Gastrocnemius medialis (tissue), 4 donors: ENCODE data around the gene TIMM17A. TPM values are rescaled to one million over a fixed set of nuclear protein-coding genes. Genes with fewer than 3 reads are reported as not detected.

Experiments used
- ATAC-seq, 2 donors: fragments of 150-250 bp; one replicate each; pipeline ENCODE4 v1.9.1; 2016
- DNase-seq, 2 donors: peaks; one replicate each; pipeline ENCODE4 v3.0.0-alpha.2; 2019
- H3K27ac ChIP-seq, 4 donors: fragments of 200-600 bp; sonication (generic); 1 replicate in 1 of 4; 2 replicates in 3 of 4; pipeline ENCODE4 v1.5.1; 2016 to 2018; ENCODE audit warnings: mild to moderate bottlenecking in 2 of 4, moderate library complexity in 1 of 4
- H3K27me3 ChIP-seq, 3 donors: fragments of 200-600 bp; sonication (generic) in 2 of 3; 1 replicate in 1 of 3; 2 replicates in 2 of 3; pipeline versions ENCODE4 v1.5.1 to v1.6.0; 2016 to 2019; ENCODE audit warnings: mild to moderate bottlenecking in 1 of 3, moderate library complexity in 1 of 3
- H3K36me3 ChIP-seq, 2 donors: fragments of 200-600 bp; sonication (generic) in 1 of 2; one replicate each; pipeline ENCODE4 v1.5.1; 2017 to 2018
- H3K4me1 ChIP-seq, 2 donors: fragments of 200-600 bp; sonication (generic) in 1 of 2; one replicate each; pipeline ENCODE4 v1.5.1; 2016 to 2017; ENCODE audit warnings: mild to moderate bottlenecking in 2 of 2
- H3K4me3 ChIP-seq, 4 donors: fragments of 200-600 bp; sonication (generic) in 3 of 4; 1 replicate in 1 of 4; 2 replicates in 3 of 4; pipeline ENCODE4 v1.5.1; 2016 to 2019; ENCODE audit warnings: mild to moderate bottlenecking in 2 of 4
- H3K9me3 ChIP-seq, 3 donors: fragments of 200-600 bp; sonication (generic) in 2 of 3; 1 replicate in 1 of 3; 2 replicates in 2 of 3; pipeline ENCODE4 v1.5.1; 2016 to 2019
- CTCF ChIP-seq, 5 experiments: fragments of 450-650 bp in 3 of 5; fragments of 200-600 bp in 2 of 5; sonication (generic) in 2 of 5; IDR thresholded peaks in 4 of 5; conservative IDR thresholded peaks in 1 of 5; 1 replicate in 4 of 5; 2 replicates in 1 of 5; pipeline ENCODE4 v1.5.1; 2016 to 2019; ENCODE audit warnings: antibody characterized with exemption in 5 of 5, mild to moderate bottlenecking in 3 of 5, moderate library complexity in 3 of 5
- POLR2A ChIP-seq, 2 donors: fragments of 450-650 bp; IDR thresholded peaks; one replicate each; pipeline ENCODE4 v1.6.1; 2017; ENCODE audit warnings: antibody characterized with exemption in 2 of 2, mild to moderate bottlenecking in 2 of 2, moderate library complexity in 2 of 2
- in situ Hi-C, 4 donors: fragments of 200-750 bp; cut with MboI; loops; one replicate each; pipeline versions ENCODE4 v1.15.0 to v1.8.0; 2017; ENCODE audit warnings: low sequenced_read_pairs in 4 of 4
- intact Hi-C: fragments of 100-400 bp; cut with DNase I; formaldehyde crosslinking; loops from one replicate; pipeline ENCODE4 v1.15.1; 2023; ENCODE audit warnings: low total_unique reads
- total RNA-seq, 4 donors: library from RNA; depleted of rRNA; stranded (reverse); fragments of >200 nt; gene quantifications; one replicate each; pipeline versions ENCODE4 v1.1.0 to v1.2.3, GENCODE V29; 2016

The TIMM17A gene
- total RNA-seq, 4 donors from 2014 or later, result 33.6 to 67.6 (median 43.3) TPM

- intact Hi-C loops, result no loop called here
Observed at GRCh38 chr1:201928266-201928665, 27.0 kb upstream of the TIMM17A start.

GRCh38 chr1:201930137-201930536 is 25.2 kb upstream of the TIMM17A start:
- ATAC-seq (no peak), DNase-seq (no peak)
- TF ChIP-seq CTCF (IDR thresholded peaks at IDR 0.05 in 4 of 5, conservative IDR thresholded peaks at IDR 0.05 in 1 of 5) (no peak), POLR2A (IDR thresholded peaks at IDR 0.05) (no peak)
- Histone ChIP-seq H3K36me3 (no peaks in the 10 kb centered on the region), H3K9me3 (no peaks in the 10 kb centered on the region), H3K27me3 (no peaks in the 10 kb centered on the region), H3K4me1 (peaks cover 6 to 14% of the 10 kb centered on the region in 2 donors), H3K27ac (peak overlapping the region in 1 of 4 donors; percentile 18), H3K4me3 (no peak overlapping the region)
- in situ Hi-C loops (no loop called here), intact Hi-C loops (no loop called here)

More at GRCh38 chr1:201928266-201928665, 27.0 kb upstream of the TIMM17A start:
- Histone ChIP-seq H3K27ac (no peak overlapping the region), H3K4me1 (peaks cover 6 to 14% of the 10 kb centered on the region in 2 donors), H3K9me3 (no peaks in the 10 kb centered on the region), H3K27me3 (no peaks in the 10 kb centered on the region), H3K36me3 (no peaks in the 10 kb centered on the region), H3K4me3 (no peak overlapping the region)
- ATAC-seq (no peak), DNase-seq (no peak)
- TF ChIP-seq POLR2A (IDR thresholded peaks at IDR 0.05) (no peak), CTCF (IDR thresholded peaks at IDR 0.05 in 4 of 5, conservative IDR thresholded peaks at IDR 0.05 in 1 of 5) (no peak)
- in situ Hi-C loops, result no loop called here

GRCh38 chr1:201930803-201931202 is 24.5 kb upstream of the TIMM17A start:
- Histone ChIP-seq H3K4me3 (no peak overlapping the region), H3K9me3 (no peaks in the 10 kb centered on the region), H3K27ac (no peak overlapping the region), H3K36me3 (no peaks in the 10 kb centered on the region), H3K4me1 (peaks cover 6 to 12% of the 10 kb centered on the region in 2 donors), H3K27me3 (no peaks in the 10 kb centered on the region)
- no peak for DNase-seq
- in situ Hi-C loops (no loop called here), intact Hi-C loops (no loop called here)
- no peak for ATAC-seq
- TF ChIP-seq CTCF (IDR thresholded peaks at IDR 0.05 in 4 of 5, conservative IDR thresholded peaks at IDR 0.05 in 1 of 5), result no peak
- no peak for TF ChIP-seq POLR2A (IDR thresholded peaks at IDR 0.05)

- H3K27me3 ChIP-seq, result no peaks in the 10 kb centered on the region
- TF ChIP-seq POLR2A (IDR thresholded peaks at IDR 0.05) (no peak), CTCF (IDR thresholded peaks at IDR 0.05 in 4 of 5, conservative IDR thresholded peaks at IDR 0.05 in 1 of 5) (no peak)
- no peaks in the 10 kb centered on the region for H3K36me3 ChIP-seq
- H3K4me1 ChIP-seq, result peaks cover 2 to 13% of the 10 kb centered on the region in 2 donors
- peak overlapping the region in 3 of 4 donors; percentile 16 to 49 (median 41) for H3K27ac ChIP-seq
- in situ Hi-C loops (no loop called here), intact Hi-C loops (loop anchor here (2.0 kb wide), 1 partner anchor 17 kb away; no protein-coding TSS in a partner anchor)
- ATAC-seq (no peak), DNase-seq (no peak)
- H3K4me3 ChIP-seq, result no peak overlapping the region
- H3K9me3 ChIP-seq, result no peaks in the 10 kb centered on the region
Observed at GRCh38 chr1:201933840-201934430, 21.4 kb upstream of the TIMM17A start.
